ENCODE measurements around the gene SLC46A2. TPM values are rescaled to one million over a fixed set of nuclear protein-coding genes. Genes with fewer than 3 reads are reported as not detected.

The SLC46A2 gene
- total RNA-seq, 2 experiments from 2014 or later, result not detected

- H3K9me2 ChIP-seq (ENCODE audit: insufficient read depth, low read length), result no peaks in the 10 kb centered on the region
- peaks cover 6% of the 10 kb centered on the region for H3K4me1 ChIP-seq (ENCODE audit: insufficient read depth, low read length, poor library complexity, severe bottlenecking)
- H2AFZ ChIP-seq (ENCODE audit: low read length), result no peak overlapping the region
- H3K36me3 ChIP-seq (ENCODE audit: insufficient read depth, low read length), result no peaks in the 10 kb centered on the region
- no peaks in the 10 kb centered on the region for H3K79me2 ChIP-seq (ENCODE audit: insufficient read depth, low read depth, low read length)
- TF ChIP-seq, protein P1, sequence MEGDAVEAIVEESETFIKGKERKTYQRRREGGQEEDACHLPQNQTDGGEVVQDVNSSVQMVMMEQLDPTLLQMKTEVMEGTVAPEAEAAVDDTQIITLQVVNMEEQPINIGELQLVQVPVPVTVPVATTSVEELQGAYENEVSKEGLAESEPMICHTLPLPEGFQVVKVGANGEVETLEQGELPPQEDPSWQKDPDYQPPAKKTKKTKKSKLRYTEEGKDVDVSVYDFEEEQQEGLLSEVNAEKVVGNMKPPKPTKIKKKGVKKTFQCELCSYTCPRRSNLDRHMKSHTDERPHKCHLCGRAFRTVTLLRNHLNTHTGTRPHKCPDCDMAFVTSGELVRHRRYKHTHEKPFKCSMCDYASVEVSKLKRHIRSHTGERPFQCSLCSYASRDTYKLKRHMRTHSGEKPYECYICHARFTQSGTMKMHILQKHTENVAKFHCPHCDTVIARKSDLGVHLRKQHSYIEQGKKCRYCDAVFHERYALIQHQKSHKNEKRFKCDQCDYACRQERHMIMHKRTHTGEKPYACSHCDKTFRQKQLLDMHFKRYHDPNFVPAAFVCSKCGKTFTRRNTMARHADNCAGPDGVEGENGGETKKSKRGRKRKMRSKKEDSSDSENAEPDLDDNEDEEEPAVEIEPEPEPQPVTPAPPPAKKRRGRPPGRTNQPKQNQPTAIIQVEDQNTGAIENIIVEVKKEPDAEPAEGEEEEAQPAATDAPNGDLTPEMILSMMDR (conservative IDR thresholded peaks at IDR 0.05; ENCODE audit: low read length), result no peak
- no peak for TF ChIP-seq EZH2phosphoT487 (IDR thresholded peaks at IDR 0.05; ENCODE audit: borderline replicate concordance, low read depth, low read length)
- BruUV-seq (replicated peaks), result no TSS peak
- intact Hi-C loops (cut with micrococcal nuclease; ENCODE audit: unreplicated experiment), result no loop called here
- H3K4me3 ChIP-seq (ENCODE audit: low read depth, low read length, poor library complexity, severe bottlenecking), result no peak overlapping the region
- DNase-seq (ENCODE audit: low spot score), result no peak
- POLR2A ChIA-PET, result no interaction called here
- CTCF ChIA-PET (ENCODE audit: unreplicated experiment), result no interaction called here
- no peak overlapping the region for H3K4me2 ChIP-seq (ENCODE audit: low read length)
- H3K27ac ChIP-seq (ENCODE audit: low read depth, low read length, poor library complexity, severe bottlenecking), result no peak overlapping the region
- H4K20me1 ChIP-seq (ENCODE audit: insufficient read depth, low read length), result no peaks in the 10 kb centered on the region
- no peaks in the 10 kb centered on the region for H3K9me3 ChIP-seq (ENCODE audit: low read length)
These were observed 845 bp upstream of the SLC46A2 start for GRCh38 chr9:112891521-112891920.

- H3K4me2 ChIP-seq (ENCODE audit: low read length), result no peak overlapping the region
These were observed 3.3 kb downstream of the SLC46A2 start for GRCh38 chr9:112887381-112887780.

GRCh38 chr9:112886351-112886750 is 4.3 kb downstream of the SLC46A2 start:
- no peak overlapping the region for H3K4me3 ChIP-seq (ENCODE audit: low read depth, low read length, poor library complexity, severe bottlenecking)
- H4K20me1 ChIP-seq (ENCODE audit: insufficient read depth, low read length), result no peaks in the 10 kb centered on the region
- no peaks in the 10 kb centered on the region for H3K9me2 ChIP-seq (ENCODE audit: insufficient read depth, low read length)
- ChIA-PET POLR2A (interaction anchor here (0.6 kb wide), 1 partner anchor 675 kb away, joined by 3 read pairs; no protein-coding TSS in a partner anchor), CTCF (ENCODE audit: unreplicated experiment) (no interaction called here)
- no TSS peak for BruUV-seq (replicated peaks)
- DNase-seq (ENCODE audit: low spot score), result no peak
- H3K4me2 ChIP-seq (ENCODE audit: low read length), result no peak overlapping the region
- intact Hi-C loops (cut with micrococcal nuclease; ENCODE audit: unreplicated experiment), result no loop called here
- H3K27ac ChIP-seq (ENCODE audit: low read depth, low read length, poor library complexity, severe bottlenecking), result no peak overlapping the region
- no peak overlapping the region for H2AFZ ChIP-seq (ENCODE audit: low read length)
- H3K4me1 ChIP-seq (ENCODE audit: insufficient read depth, low read length, poor library complexity, severe bottlenecking), result no peaks in the 10 kb centered on the region
- H3K36me3 ChIP-seq (ENCODE audit: insufficient read depth, low read length), result no peaks in the 10 kb centered on the region
- TF ChIP-seq, protein P1 (conservative IDR thresholded peaks at IDR 0.05; ENCODE audit: low read length), result no peak
- no peak for TF ChIP-seq EZH2phosphoT487 (IDR thresholded peaks at IDR 0.05; ENCODE audit: borderline replicate concordance, low read depth, low read length)
- H3K9me3 ChIP-seq (ENCODE audit: low read length), result no peaks in the 10 kb centered on the region
- H3K79me2 ChIP-seq (ENCODE audit: insufficient read depth, low read depth, low read length), result no peaks in the 10 kb centered on the region

More at GRCh38 chr9:112887381-112887780, 3.3 kb downstream of the SLC46A2 start:
- Histone ChIP-seq H3K4me3 (ENCODE audit: low read depth, low read length, poor library complexity, severe bottlenecking) (no peak overlapping the region), H3K4me1 (ENCODE audit: insufficient read depth, low read length, poor library complexity, severe bottlenecking) (no peaks in the 10 kb centered on the region), H3K9me3 (ENCODE audit: low read length) (no peaks in the 10 kb centered on the region), H3K79me2 (ENCODE audit: insufficient read depth, low read depth, low read length) (no peaks in the 10 kb centered on the region), H4K20me1 (ENCODE audit: insufficient read depth, low read length) (no peaks in the 10 kb centered on the region), H3K27ac (ENCODE audit: low read depth, low read length, poor library complexity, severe bottlenecking) (no peak overlapping the region), H3K36me3 (ENCODE audit: insufficient read depth, low read length) (no peaks in the 10 kb centered on the region), H3K9me2 (ENCODE audit: insufficient read depth, low read length) (no peaks in the 10 kb centered on the region), H2AFZ (ENCODE audit: low read length) (no peak overlapping the region)
- no peak for TF ChIP-seq EZH2phosphoT487 (IDR thresholded peaks at IDR 0.05; ENCODE audit: borderline replicate concordance, low read depth, low read length)
- TF ChIP-seq, protein P1 (conservative IDR thresholded peaks at IDR 0.05; ENCODE audit: low read length), result peak; percentile 67
- CTCF ChIA-PET (ENCODE audit: unreplicated experiment), result no interaction called here
- BruUV-seq (replicated peaks), result no TSS peak
- DNase-seq (ENCODE audit: low spot score), result peak; percentile 20
- POLR2A ChIA-PET, result interaction anchor here (1.0 kb wide), 1 partner anchor 16 kb away, joined by 3 read pairs; no protein-coding TSS in a partner anchor
- intact Hi-C loops (cut with micrococcal nuclease; ENCODE audit: unreplicated experiment), result no loop called here

All from OCI-LY7 (cell line).